Activated B cell treated with CpG ODN at 0.5 μM for 24 hours (primary cell): ENCODE measurements around the gene NPHP4. TPM values are rescaled to one million over a fixed set of nuclear protein-coding genes. Genes with fewer than 3 reads are reported as not detected.

Experiments used
- ATAC-seq: fragments of 200-7000 bp; cut with Tn5 transposase; one replicate; pipeline ENCODE4 v1.10.0; 2021; ENCODE audit warnings: low read depth, mild to moderate bottlenecking, moderate library complexity
- CTCF ChIA-PET: fragments of 350-600 bp; sonication (Branson Sonifier 250); formaldehyde crosslinking; loops from one replicate; lab custom pipeline; 2021; ENCODE audit warnings: antibody characterized with exemption; lab: Charles Lee
- POLR2A ChIA-PET: fragments of 350-600 bp; sonication (Branson Sonifier 250); formaldehyde crosslinking; loops from one replicate; lab custom pipeline; 2021; ENCODE audit warnings: antibody characterized with exemption; lab: Charles Lee
- DNase-seq: peaks from one replicate; pipeline ENCODE4 v3.0.0; 2022
- H3K27ac Mint-ChIP-seq: one replicate; pipeline ENCODE4 v1.8.0; 2020; ENCODE audit warnings: mixed read lengths
- H3K27me3 Mint-ChIP-seq: one replicate; pipeline ENCODE4 v1.8.0; 2021; ENCODE audit warnings: mixed read lengths
- H3K36me3 Mint-ChIP-seq: one replicate; pipeline ENCODE4 v1.8.0; 2021; ENCODE audit warnings: low read depth, mixed read lengths
- H3K4me1 Mint-ChIP-seq: one replicate; pipeline ENCODE4 v1.8.0; 2021; ENCODE audit warnings: mixed read lengths
- H3K4me3 Mint-ChIP-seq: one replicate; pipeline ENCODE4 v1.8.0; 2020; ENCODE audit warnings: mild to moderate bottlenecking, mixed read lengths
- H3K9me3 Mint-ChIP-seq: one replicate; pipeline ENCODE4 v1.8.0; 2020; ENCODE audit warnings: mixed read lengths
- intact Hi-C: fragments of 100-400 bp; cut with micrococcal nuclease; formaldehyde crosslinking; loops from one replicate; pipeline ENCODE4 v1.15.1; 2024
- total RNA-seq: library from RNA; stranded (reverse); gene quantifications from 2 replicates; pipeline ENCODE4 v1.2.3, GENCODE V29; 2022
- TF ChIP-seq, protein P1 (sequence below): fragments of 200-600 bp; IDR thresholded peaks from one replicate; pipeline ENCODE4 v1.8.0; 2022; ENCODE audit warnings: antibody characterized with exemption, mild to moderate bottlenecking

Gene NPHP4
- total RNA-seq, 1 donor from 2014 or later = 8.0 TPM

DNA sequence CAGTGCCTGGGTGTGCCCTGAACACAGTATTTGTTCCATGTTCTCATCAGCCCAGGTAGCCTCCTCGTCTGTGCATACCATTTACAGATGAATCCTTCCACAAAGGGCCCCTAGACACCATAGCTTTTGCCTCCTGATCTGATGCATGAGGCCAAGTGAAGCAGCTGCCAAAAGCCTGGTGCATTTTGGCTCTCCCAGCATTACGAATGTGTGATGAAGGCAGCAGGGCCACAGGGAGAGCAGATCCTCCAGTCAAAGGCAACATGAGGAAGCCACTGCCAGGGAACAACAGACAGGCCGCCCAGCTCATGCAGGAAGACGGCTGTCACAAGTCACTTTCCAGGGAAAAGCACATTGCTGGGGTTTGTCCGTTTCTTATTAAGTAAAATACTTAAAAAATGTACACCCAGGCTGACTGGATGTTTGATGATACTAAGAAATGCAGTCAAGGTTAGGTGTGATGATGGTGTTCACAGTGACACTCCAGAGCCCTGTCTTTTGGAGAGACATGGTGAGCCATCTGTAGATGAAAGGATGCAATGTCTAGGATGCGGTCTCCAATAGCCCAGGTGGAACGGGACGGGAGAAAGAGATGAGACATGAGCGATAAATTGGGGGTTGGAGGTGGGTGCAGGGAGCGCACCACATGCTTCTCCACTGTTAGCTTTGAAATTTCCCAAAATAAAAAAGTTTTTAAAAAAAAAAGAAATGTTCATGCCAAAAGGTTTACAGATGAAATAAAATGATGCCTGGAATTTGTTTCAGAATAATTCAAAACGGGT lies 48.7 kb downstream of the NPHP4 start:
- POLR2A ChIA-PET = no interaction called here
- no peak for DNase-seq

DNA sequence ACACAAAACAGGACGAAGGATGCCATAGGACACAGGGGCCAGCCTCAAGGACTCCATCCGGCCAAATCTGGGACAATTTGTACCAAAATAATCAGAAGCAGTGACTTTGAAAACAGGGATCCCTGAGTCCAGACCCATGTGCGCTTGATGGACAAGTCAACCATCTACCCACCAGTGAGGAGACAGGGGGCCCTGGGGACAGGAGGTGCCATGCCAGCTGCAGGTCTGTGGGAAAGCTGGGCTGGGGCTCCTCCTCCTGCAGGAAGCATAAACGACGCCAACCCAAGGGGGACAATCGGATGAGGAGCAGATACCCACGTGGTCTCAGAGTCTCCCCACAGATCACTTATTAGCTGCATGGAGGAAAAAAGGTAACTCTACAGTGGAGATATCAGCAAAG lies 50.6 kb downstream of the NPHP4 start:
- POLR2A ChIA-PET = no interaction called here
- peaks cover 11% of the 10 kb centered on the region for H3K36me3 Mint-ChIP-seq
- intact Hi-C loops = no loop called here
- TF ChIP-seq, protein P1, sequence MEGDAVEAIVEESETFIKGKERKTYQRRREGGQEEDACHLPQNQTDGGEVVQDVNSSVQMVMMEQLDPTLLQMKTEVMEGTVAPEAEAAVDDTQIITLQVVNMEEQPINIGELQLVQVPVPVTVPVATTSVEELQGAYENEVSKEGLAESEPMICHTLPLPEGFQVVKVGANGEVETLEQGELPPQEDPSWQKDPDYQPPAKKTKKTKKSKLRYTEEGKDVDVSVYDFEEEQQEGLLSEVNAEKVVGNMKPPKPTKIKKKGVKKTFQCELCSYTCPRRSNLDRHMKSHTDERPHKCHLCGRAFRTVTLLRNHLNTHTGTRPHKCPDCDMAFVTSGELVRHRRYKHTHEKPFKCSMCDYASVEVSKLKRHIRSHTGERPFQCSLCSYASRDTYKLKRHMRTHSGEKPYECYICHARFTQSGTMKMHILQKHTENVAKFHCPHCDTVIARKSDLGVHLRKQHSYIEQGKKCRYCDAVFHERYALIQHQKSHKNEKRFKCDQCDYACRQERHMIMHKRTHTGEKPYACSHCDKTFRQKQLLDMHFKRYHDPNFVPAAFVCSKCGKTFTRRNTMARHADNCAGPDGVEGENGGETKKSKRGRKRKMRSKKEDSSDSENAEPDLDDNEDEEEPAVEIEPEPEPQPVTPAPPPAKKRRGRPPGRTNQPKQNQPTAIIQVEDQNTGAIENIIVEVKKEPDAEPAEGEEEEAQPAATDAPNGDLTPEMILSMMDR = no peak
- no peaks in the 10 kb centered on the region for H3K27me3 Mint-ChIP-seq
- no peaks in the 10 kb centered on the region for H3K4me1 Mint-ChIP-seq
- DNase-seq = no peak
- ATAC-seq = no peak
- no peaks in the 10 kb centered on the region for H3K9me3 Mint-ChIP-seq
- H3K27ac Mint-ChIP-seq = no peak overlapping the region
- H3K4me3 Mint-ChIP-seq = no peak overlapping the region
- CTCF ChIA-PET = no interaction called here

More for the DNA sequence above, 48.7 kb downstream of the NPHP4 start:
- Mint-ChIP-seq H3K36me3 (peaks cover 17% of the 10 kb centered on the region), H3K9me3 (no peaks in the 10 kb centered on the region), H3K27ac (no peak overlapping the region), H3K4me3 (no peak overlapping the region), H3K4me1 (no peaks in the 10 kb centered on the region), H3K27me3 (no peaks in the 10 kb centered on the region)
- ATAC-seq = no peak
- intact Hi-C loops = no loop called here
- CTCF ChIA-PET = no interaction called here
- TF ChIP-seq, protein P1 = no peak

DNA sequence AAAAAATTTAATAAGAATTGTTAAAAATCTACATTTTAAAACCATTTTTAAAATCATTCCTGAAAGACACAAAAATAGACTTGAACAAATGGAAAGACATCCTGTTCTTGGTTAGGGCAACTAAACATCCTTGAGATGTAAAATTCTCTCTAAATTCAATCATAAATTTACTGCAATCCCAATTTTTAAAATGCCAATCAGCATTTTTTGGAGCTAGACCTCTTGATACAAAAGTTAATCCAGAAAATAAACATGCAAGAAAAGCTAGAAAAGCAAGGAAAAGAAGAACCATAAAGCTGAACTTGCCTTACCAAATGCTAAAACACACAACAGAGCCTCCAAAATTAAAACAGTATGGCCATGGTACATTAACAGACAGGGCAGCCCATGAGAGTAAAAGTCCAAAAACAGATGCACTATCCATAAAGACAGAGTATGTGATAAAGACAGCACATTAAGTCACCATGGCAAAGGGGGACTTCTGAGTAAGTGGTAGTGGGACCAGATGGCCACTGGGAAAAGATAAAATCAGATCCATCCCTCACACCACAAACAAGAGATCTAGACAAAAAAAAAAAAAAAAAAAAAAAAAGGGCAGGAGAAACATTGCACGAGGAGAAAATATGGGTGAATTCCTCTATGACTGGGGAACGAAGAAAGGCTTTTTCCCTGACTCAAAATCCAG lies 51.4 kb downstream of the NPHP4 start:
- no peak overlapping the region for H3K27ac Mint-ChIP-seq
- POLR2A ChIA-PET = no interaction called here
- H3K27me3 Mint-ChIP-seq = no peaks in the 10 kb centered on the region
- H3K4me3 Mint-ChIP-seq = no peak overlapping the region
- TF ChIP-seq, protein P1 = no peak
- no peak for ATAC-seq
- H3K9me3 Mint-ChIP-seq = no peaks in the 10 kb centered on the region
- CTCF ChIA-PET = no interaction called here
- no peak for DNase-seq
- peaks cover 8% of the 10 kb centered on the region for H3K36me3 Mint-ChIP-seq
- intact Hi-C loops = no loop called here
- no peaks in the 10 kb centered on the region for H3K4me1 Mint-ChIP-seq

- TF ChIP-seq, protein P1 = no peak
- peaks cover 3% of the 10 kb centered on the region for H3K36me3 Mint-ChIP-seq
- ChIA-PET POLR2A (no interaction called here), CTCF (no interaction called here)
- intact Hi-C loops = no loop called here
- no peak for ATAC-seq
- H3K27me3 Mint-ChIP-seq = no peaks in the 10 kb centered on the region
- DNase-seq = no peak
- H3K4me1 Mint-ChIP-seq = no peaks in the 10 kb centered on the region
- H3K9me3 Mint-ChIP-seq = no peaks in the 10 kb centered on the region
- no peak overlapping the region for H3K4me3 Mint-ChIP-seq
- H3K27ac Mint-ChIP-seq = no peak overlapping the region
Observed at GRCh38 chr1:5939271-5940170, 52.7 kb downstream of the NPHP4 start.
